ENCODE results near the gene CCDC47.

Gene CCDC47

GRCh38 chr17:63786117-63786516 is 12.7 kb upstream of the CCDC47 start:
- DNase-seq (ENCODE audit: low read depth in 1 of 2, low spot score in 1 of 2): no peak

- no peak for DNase-seq (ENCODE audit: low read depth in 1 of 2, low spot score in 1 of 2)
These were observed 12.2 kb upstream of the CCDC47 start for GRCh38 chr17:63785556-63785955.

- no peak for DNase-seq (ENCODE audit: low read depth in 1 of 2, low spot score in 1 of 2)
These were observed 10.1 kb upstream of the CCDC47 start for GRCh38 chr17:63783522-63783921.

- no peak for DNase-seq (ENCODE audit: low read depth in 1 of 2, low spot score in 1 of 2)
These were observed 7.5 kb upstream of the CCDC47 start for GRCh38 chr17:63780928-63781327.

GRCh38 chr17:63780507-63780906 is 7.1 kb upstream of the CCDC47 start:
- DNase-seq (ENCODE audit: low read depth in 1 of 2, low spot score in 1 of 2): no peak

GRCh38 chr17:63775420-63775819 is 2.0 kb upstream of the CCDC47 start:
- DNase-seq (ENCODE audit: low read depth in 1 of 2, low spot score in 1 of 2): no peak

- DNase-seq (ENCODE audit: low read depth in 1 of 2, low spot score in 1 of 2): no peak
These were observed 1.5 kb upstream of the CCDC47 start for GRCh38 chr17:63774969-63775265.

- DNase-seq (ENCODE audit: low read depth in 1 of 2, low spot score in 1 of 2): peak; percentile 81 to 85
These were observed 958 bp upstream of the CCDC47 start, which contains the start of gene DDX42 for GRCh38 chr17:63774141-63774968. TSS of gene DDX42 (plus strand) at chr17:63774170. CDS start at chr17:63787050, 12,880 bp downstream.

- DNase-seq (ENCODE audit: low read depth in 1 of 2, low spot score in 1 of 2): no peak
These were observed 561 bp downstream of the CCDC47 start for GRCh38 chr17:63772801-63773271.

- no peak for DNase-seq (ENCODE audit: low read depth in 1 of 2, low spot score in 1 of 2)
These were observed 5.0 kb downstream of the CCDC47 start for GRCh38 chr17:63768433-63768832.

- DNase-seq (ENCODE audit: low read depth in 1 of 2, low spot score in 1 of 2): no peak
These were observed 6.6 kb downstream of the CCDC47 start for GRCh38 chr17:63766754-63767153.

- no peak for DNase-seq (ENCODE audit: low read depth in 1 of 2, low spot score in 1 of 2)
These were observed 8.7 kb downstream of the CCDC47 start for GRCh38 chr17:63764716-63765115.

- no peak for DNase-seq (ENCODE audit: low read depth in 1 of 2, low spot score in 1 of 2)
These were observed 11.0 kb downstream of the CCDC47 start for GRCh38 chr17:63762161-63763078.

- DNase-seq (ENCODE audit: low read depth in 1 of 2, low spot score in 1 of 2): no peak
These were observed 12.4 kb downstream of the CCDC47 start for GRCh38 chr17:63760771-63761539.

- DNase-seq (ENCODE audit: low read depth in 1 of 2, low spot score in 1 of 2): no peak
These were observed 15.0 kb downstream of the CCDC47 start for GRCh38 chr17:63758428-63758827.

- DNase-seq (ENCODE audit: low read depth in 1 of 2, low spot score in 1 of 2): no peak
These were observed 19.4 kb downstream of the CCDC47 start for GRCh38 chr17:63754046-63754445.

GRCh38 chr17:63753215-63753614 is 20.2 kb downstream of the CCDC47 start:
- no peak for DNase-seq (ENCODE audit: low read depth in 1 of 2, low spot score in 1 of 2)

- DNase-seq (ENCODE audit: low read depth in 1 of 2, low spot score in 1 of 2): no peak
These were observed 20.7 kb downstream of the CCDC47 start for GRCh38 chr17:63752707-63753106.

- DNase-seq (ENCODE audit: low read depth in 1 of 2, low spot score in 1 of 2): no peak
These were observed 21.6 kb downstream of the CCDC47 start for GRCh38 chr17:63751806-63752205.

GRCh38 chr17:63741408-63742173 is 31.8 kb downstream of the CCDC47 start, which contains the start of gene STRADA:
TSS of gene STRADA (minus strand) at chr17:63741799. CDS start at chr17:63728369, 13,430 bp downstream.
- DNase-seq (ENCODE audit: low read depth in 1 of 2, low spot score in 1 of 2): peak; percentile 98 to 99

- no peak for DNase-seq (ENCODE audit: low read depth in 1 of 2, low spot score in 1 of 2)
These were observed 32.3 kb downstream of the CCDC47 start for GRCh38 chr17:63741143-63741407.
